IgD-negative memory B cell (primary cell): ENCODE results near the gene SLFN12. TPM values are rescaled to one million over a fixed set of nuclear protein-coding genes. Genes with fewer than 3 reads are reported as not detected.
A peak's percentile ranks its signal among the peaks of the same experiment; 100 is the strongest.

Experiments used
- H3K27ac Mint-ChIP-seq, 3 donors: one replicate each; pipeline ENCODE4 v1.8.0; 2020 to 2022; ENCODE audit warnings: mild to moderate bottlenecking in 3 of 3, mixed read lengths in 3 of 3, moderate library complexity in 1 of 3
- H3K27me3 Mint-ChIP-seq: one replicate; pipeline ENCODE4 v1.8.0; 2021; ENCODE audit warnings: mixed read lengths
- H3K36me3 Mint-ChIP-seq: one replicate; pipeline ENCODE4 v1.8.0; 2020; ENCODE audit warnings: mild to moderate bottlenecking, mixed read lengths
- H3K4me1 Mint-ChIP-seq, 3 donors: one replicate each; pipeline ENCODE4 v1.8.0; 2020 to 2022; ENCODE audit warnings: mixed read lengths in 3 of 3, mild to moderate bottlenecking in 1 of 3
- H3K4me3 Mint-ChIP-seq, 4 donors: one replicate each; pipeline ENCODE4 v1.8.0; 2020 to 2022; ENCODE audit warnings: mild to moderate bottlenecking in 4 of 4, mixed read lengths in 4 of 4, moderate library complexity in 3 of 4
- H3K9me3 Mint-ChIP-seq, 3 donors: one replicate each; pipeline ENCODE4 v1.8.0; 2020 to 2021; ENCODE audit warnings: mixed read lengths in 3 of 3, mild to moderate bottlenecking in 1 of 3
- polyA plus RNA-seq: library from polyadenylated mRNA; unstranded; fragments of 300-500 nt; fragmentation: Illumina TruSeq; gene quantifications from one replicate; pipeline ENCODE4 v1.2.3, GENCODE V29; 2021

SLFN12 gene
- polyA plus RNA-seq, 1 donor from 2014 or later = 2.4 TPM

- peaks cover 25 to 33% (median 26%) of the 10 kb centered on the region in 3 donors for H3K4me1 Mint-ChIP-seq
- H3K27ac Mint-ChIP-seq = peak overlapping the region in 1 of 3 donors; percentile 38
- H3K36me3 Mint-ChIP-seq = no peaks in the 10 kb centered on the region
- H3K27me3 Mint-ChIP-seq = peaks cover 1% of the 10 kb centered on the region
- H3K4me3 Mint-ChIP-seq = peak overlapping the region in 1 of 4 donors; percentile 49
- H3K9me3 Mint-ChIP-seq = no peaks in the 10 kb centered on the region
These were observed 55.2 kb downstream of the SLFN12 start for GRCh38 chr17:35377068-35377467.

- H3K4me3 Mint-ChIP-seq = peak overlapping the region in 2 of 4 donors; percentile 64 to 67
- H3K9me3 Mint-ChIP-seq = no peaks in the 10 kb centered on the region
- peaks cover 19 to 33% (median 26%) of the 10 kb centered on the region in 3 donors for H3K4me1 Mint-ChIP-seq
- H3K36me3 Mint-ChIP-seq = no peaks in the 10 kb centered on the region
- H3K27ac Mint-ChIP-seq = peak overlapping the region in 2 of 3 donors; percentile 34 to 79
- H3K27me3 Mint-ChIP-seq = peaks cover 1% of the 10 kb centered on the region
These were observed 56.1 kb downstream of the SLFN12 start for GRCh38 chr17:35376245-35376644.

DNA sequence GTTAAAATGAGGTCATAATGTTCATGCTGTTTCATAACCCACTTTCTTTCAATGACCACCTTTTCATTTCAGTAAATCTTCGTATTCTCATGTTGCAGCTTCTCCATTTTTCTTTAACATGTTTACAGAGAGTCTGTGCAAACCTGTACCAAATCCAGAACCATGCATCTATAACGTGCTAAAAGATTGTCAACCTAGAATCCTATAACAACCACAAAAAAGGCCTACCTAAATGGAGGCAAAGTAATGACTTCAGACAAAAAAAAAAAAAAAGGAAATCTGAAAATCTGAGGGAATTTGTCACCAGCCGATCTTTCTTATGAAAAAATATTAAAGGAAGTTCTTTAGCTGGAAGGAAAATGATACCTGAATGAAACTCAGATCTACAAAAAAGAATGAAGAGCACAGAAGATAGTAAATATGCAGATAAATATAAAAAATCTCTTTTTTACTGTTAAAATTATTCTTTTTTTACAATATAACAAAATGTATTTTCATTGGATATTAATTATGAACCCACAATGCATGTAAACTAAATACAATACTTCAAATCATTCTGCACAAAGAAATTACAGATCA lies 57.4 kb downstream of the SLFN12 start:
- Mint-ChIP-seq H3K27ac (peak overlapping the region; percentile 85 to 99 (median 97)), H3K4me1 (peaks cover 26 to 36% (median 29%) of the 10 kb centered on the region in 3 donors), H3K36me3 (no peaks in the 10 kb centered on the region), H3K4me3 (peak overlapping the region; percentile 91 to 99 (median 96)), H3K27me3 (no peaks in the 10 kb centered on the region), H3K9me3 (peaks cover 0 to 7% (median 0%) of the 10 kb centered on the region in 3 donors)

GRCh38 chr17:35373984-35374765 lies 58.1 kb downstream of the SLFN12 start:
- Mint-ChIP-seq H3K27ac (peak overlapping the region; percentile 85 to 99 (median 97)), H3K4me3 (peak overlapping the region; percentile 91 to 99 (median 96)), H3K36me3 (no peaks in the 10 kb centered on the region), H3K27me3 (no peaks in the 10 kb centered on the region), H3K9me3 (peaks cover 0 to 7% (median 0%) of the 10 kb centered on the region in 3 donors), H3K4me1 (peaks cover 25 to 39% (median 31%) of the 10 kb centered on the region in 3 donors)

- Mint-ChIP-seq H3K27ac (peak within 1 kb of the TSS; percentile 85 to 99 (median 97)), H3K27me3 (no peaks in the 10 kb centered on the region), H3K9me3 (peaks cover 0 to 7% (median 0%) of the 10 kb centered on the region in 3 donors), H3K36me3 (no peaks in the 10 kb centered on the region), H3K4me3 (peak within 1 kb of the TSS; percentile 91 to 99 (median 96)), H3K4me1 (peaks cover 25 to 42% (median 31%) of the 10 kb centered on the region in 3 donors)
These were observed 58.7 kb downstream of the SLFN12 start, which contains the start of gene SLFN11 for GRCh38 chr17:35373534-35373983. Gene SLFN11 (minus strand): TSS chr17:35373621. CDS start chr17:35363807, 9,814 bp downstream.

GRCh38 chr17:35372846-35373533 lies 59.3 kb downstream of the SLFN12 start:
- Mint-ChIP-seq H3K4me1 (peaks cover 30 to 48% (median 34%) of the 10 kb centered on the region in 3 donors), H3K36me3 (no peaks in the 10 kb centered on the region)

DNA sequence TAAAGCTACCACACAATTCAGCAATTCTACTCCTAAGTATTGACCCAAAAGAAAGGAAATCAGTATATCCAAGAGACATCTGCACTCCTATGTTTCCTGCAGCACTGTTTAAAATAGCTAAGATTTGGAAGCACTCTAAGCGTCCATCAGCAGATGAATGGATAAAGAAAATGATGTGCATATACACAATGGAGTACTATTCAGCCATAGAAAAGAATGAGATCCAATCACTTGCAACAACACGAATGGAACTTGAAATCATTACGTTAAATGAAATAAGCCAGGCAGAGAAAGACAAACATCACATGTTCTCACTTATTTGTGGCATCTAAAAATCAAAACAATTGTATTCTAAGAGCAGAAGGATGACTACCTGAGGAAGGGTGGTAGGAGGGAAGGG lies 60.4 kb downstream of the SLFN12 start:
- Mint-ChIP-seq H3K36me3 (no peaks in the 10 kb centered on the region), H3K27ac (peak overlapping the region in 2 of 3 donors; percentile 17 to 63), H3K4me3 (peak overlapping the region; percentile 38 to 71 (median 58)), H3K4me1 (peaks cover 36 to 53% (median 37%) of the 10 kb centered on the region in 3 donors), H3K9me3 (peaks cover 0 to 7% (median 0%) of the 10 kb centered on the region in 3 donors), H3K27me3 (no peaks in the 10 kb centered on the region)

More at GRCh38 chr17:35372846-35373533, 59.3 kb downstream of the SLFN12 start:
- peak overlapping the region; percentile 85 to 99 (median 91) for H3K27ac Mint-ChIP-seq
- H3K27me3 Mint-ChIP-seq = no peaks in the 10 kb centered on the region
- H3K9me3 Mint-ChIP-seq = peaks cover 0 to 7% (median 0%) of the 10 kb centered on the region in 3 donors
- H3K4me3 Mint-ChIP-seq = peak overlapping the region; percentile 91 to 99 (median 96)

DNA sequence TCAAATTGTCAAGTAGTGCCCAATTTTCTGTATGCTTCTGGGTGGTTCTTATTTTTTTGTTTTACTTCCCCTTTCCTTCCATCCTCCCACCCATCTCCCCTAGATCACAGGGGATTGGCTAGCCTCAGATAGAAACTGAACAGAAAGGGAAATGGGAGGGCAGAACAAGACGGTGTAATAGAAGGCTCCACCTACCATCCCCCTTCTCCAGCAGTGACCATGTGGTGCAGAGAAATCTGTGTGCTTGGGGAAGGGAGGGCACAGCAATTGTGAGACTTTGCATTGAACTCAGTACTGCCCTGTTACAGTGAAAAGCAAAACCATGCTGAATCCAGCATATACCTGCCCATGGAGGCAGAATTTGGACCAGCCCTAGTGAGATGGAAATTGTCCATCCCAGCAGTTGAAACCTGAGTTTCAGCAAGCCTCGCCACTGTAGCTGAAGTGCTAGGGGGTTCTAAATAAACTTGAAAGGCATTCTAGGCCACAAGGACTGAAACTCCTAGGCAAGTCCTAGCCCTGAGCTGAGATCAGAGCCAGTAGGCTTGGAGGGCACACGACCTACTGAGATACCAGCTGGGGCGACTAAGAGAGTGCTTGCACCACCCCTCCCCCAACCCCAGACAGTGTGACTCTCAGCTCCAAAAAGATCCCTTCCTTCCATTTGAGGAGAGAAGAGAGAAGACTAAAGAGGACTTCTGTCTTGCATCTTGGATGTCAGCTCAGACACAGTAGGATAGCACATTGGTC lies 64.0 kb downstream of the SLFN12 start:
- peaks cover 0 to 7% (median 0%) of the 10 kb centered on the region in 3 donors for H3K9me3 Mint-ChIP-seq
- peaks cover 36 to 62% (median 38%) of the 10 kb centered on the region in 3 donors for H3K4me1 Mint-ChIP-seq
- H3K36me3 Mint-ChIP-seq = peaks cover 7% of the 10 kb centered on the region
- peak overlapping the region; percentile 17 to 83 (median 72) for H3K4me3 Mint-ChIP-seq
- H3K27ac Mint-ChIP-seq = peak overlapping the region; percentile 19 to 89 (median 41)
- no peaks in the 10 kb centered on the region for H3K27me3 Mint-ChIP-seq

DNA sequence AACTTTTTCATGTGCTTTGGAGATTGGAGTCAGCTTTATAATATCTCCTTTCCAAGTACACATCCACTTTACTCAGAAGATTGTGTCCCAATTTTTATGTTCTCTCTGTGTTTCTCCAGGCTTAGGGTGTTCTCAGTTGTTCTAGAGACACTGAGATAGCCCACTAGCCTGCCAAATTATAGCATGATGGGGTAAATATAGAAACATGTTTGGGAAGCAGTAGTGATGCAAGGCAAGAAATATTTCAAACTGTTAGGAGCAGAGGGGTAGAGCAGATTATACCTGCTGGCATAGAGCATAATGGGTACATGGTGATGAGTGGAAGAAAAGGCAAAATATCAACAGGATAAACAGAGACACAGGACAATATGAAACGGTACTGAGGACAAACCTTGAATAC lies 71.3 kb downstream of the SLFN12 start:
- Mint-ChIP-seq H3K27me3 (no peaks in the 10 kb centered on the region), H3K9me3 (no peaks in the 10 kb centered on the region), H3K36me3 (peaks cover 10% of the 10 kb centered on the region), H3K4me1 (peaks cover 15 to 27% (median 26%) of the 10 kb centered on the region in 3 donors), H3K27ac (no peak overlapping the region), H3K4me3 (no peak overlapping the region)

Other genes with a start within 250 kb of the SLFN12 start
- gene SLC35G3, start 238.1 kb downstream of the SLFN12 start, polyA plus RNA-seq = not detected
- gene SLFN5, start 189.4 kb downstream of the SLFN12 start, polyA plus RNA-seq = 8.9 TPM
- 11.2 TPM for gene SLFN11, start 58.9 kb downstream of the SLFN12 start, polyA plus RNA-seq
- 7.1 TPM for gene SLFN13, start 16.3 kb upstream of the SLFN12 start, polyA plus RNA-seq
- 1.9 TPM for gene SLFN12L, start 105.2 kb upstream of the SLFN12 start, polyA plus RNA-seq
- gene SLFN14, start 128.3 kb upstream of the SLFN12 start, polyA plus RNA-seq = not detected
- 1.3 TPM for gene PEX12, start 146.1 kb upstream of the SLFN12 start, polyA plus RNA-seq
- gene AP2B1, start 154.8 kb upstream of the SLFN12 start, polyA plus RNA-seq = 36.3 TPM